BJ (cell line): ENCODE data around the gene RNF175. TPM values are rescaled to one million over a fixed set of nuclear protein-coding genes. Genes with fewer than 3 reads are reported as not detected.

Experiments
- CTCF ChIA-PET: fragments of 350-600 bp; formaldehyde crosslinking; extraction: SDS; loops from one replicate; lab custom pipeline; 2021; ENCODE audit warnings: antibody characterized with exemption, inconsistent platforms; lab: Yijun Ruan, JAX
- POLR2A ChIA-PET: fragments of 300-600 bp; sonication (Branson Sonifier 250); formaldehyde crosslinking; extraction: SDS; loops from one replicate; lab custom pipeline; 2021; ENCODE audit warnings: antibody characterized with exemption; lab: Charles Lee
- DNase-seq: peaks from one replicate; pipeline ENCODE4 v3.0.0-alpha.2; 2011; ENCODE audit warnings: low read depth
- H3K27me3 ChIP-seq: 2 replicates; pipeline ENCODE4 v1.6.0; 2011; ENCODE audit warnings: low read length; ENCODE audit not compliant: control insufficient read depth, insufficient read depth
- H3K36me3 ChIP-seq: 2 replicates; pipeline ENCODE4 v1.5.1; 2011; ENCODE audit warnings: low read length; ENCODE audit not compliant: control insufficient read depth, insufficient read depth
- H3K4me3 ChIP-seq: 2 replicates; pipeline ENCODE4 v1.5.1; 2011; ENCODE audit warnings: low read depth, mild to moderate bottlenecking, control low read depth, low read length
- polyA plus RNA-seq: library from polyadenylated mRNA; depleted of rRNA; stranded (reverse); fragments of >200 nt; gene quantifications from 2 replicates; pipeline ENCODE4 v1.2.3, GENCODE V29; 2011
- TF ChIP-seq, protein P1 (sequence below): IDR thresholded peaks from 2 replicates; pipeline ENCODE4 v1.5.1; 2011; ENCODE audit warnings: low read depth, mild to moderate bottlenecking, control low read depth, inconsistent platforms, low read length, moderate library complexity; ENCODE audit not compliant: insufficient read depth

The RNF175 gene
- polyA plus RNA-seq, 1 experiment: not detected

DNA sequence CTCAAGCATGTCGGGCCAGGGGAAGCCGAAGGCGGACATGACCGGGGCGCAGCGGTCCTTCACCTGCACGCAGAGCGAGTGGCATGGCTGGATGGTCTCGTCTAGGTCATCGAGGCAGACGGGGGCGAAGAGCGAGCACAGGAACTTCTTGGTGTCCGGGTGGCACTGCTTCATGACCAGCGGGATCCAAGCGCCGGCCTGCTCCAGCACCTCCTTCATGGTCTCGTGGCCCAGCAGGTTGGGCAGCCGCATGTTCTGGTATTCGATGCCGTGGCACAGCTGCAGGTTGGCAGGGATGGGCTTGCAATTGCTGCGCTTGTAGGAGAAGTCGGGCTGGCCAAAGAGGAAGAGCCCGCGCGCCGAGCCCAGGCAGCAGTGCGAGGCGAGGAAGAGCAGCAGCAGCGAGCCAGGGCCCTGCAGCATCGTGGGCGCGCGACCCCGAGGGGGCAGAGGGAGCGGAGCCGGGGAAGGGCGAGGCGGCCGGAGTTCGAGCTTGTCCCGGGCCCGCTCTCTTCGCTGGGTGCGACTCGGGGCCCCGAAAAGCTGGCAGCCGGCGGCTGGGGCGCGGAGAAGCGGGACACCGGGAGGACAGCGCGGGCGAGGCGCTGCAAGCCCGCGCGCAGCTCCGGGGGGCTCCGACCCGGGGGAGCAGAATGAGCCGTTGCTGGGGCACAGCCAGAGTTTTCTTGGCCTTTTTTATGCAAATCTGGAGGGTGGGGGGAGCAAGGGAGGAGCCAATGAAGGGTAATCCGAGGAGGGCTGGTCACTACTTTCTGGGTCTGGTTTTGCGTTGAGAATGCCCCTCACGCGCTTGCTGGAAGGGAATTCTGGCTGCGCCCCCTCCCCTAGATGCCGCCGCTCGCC lies 28.8 kb upstream of the RNF175 start, which contains the start of gene SFRP2:
Gene SFRP2 (minus strand): TSS at position 671 of the 864 bp plus-strand sequence. CDS start 248 bp downstream, at position 423.
- Histone ChIP-seq H3K27me3 (peaks cover 48% of the 10 kb centered on the region), H3K36me3 (no peaks in the 10 kb centered on the region), H3K4me3 (no peak within 1 kb of the TSS)
- TF ChIP-seq, protein P1, sequence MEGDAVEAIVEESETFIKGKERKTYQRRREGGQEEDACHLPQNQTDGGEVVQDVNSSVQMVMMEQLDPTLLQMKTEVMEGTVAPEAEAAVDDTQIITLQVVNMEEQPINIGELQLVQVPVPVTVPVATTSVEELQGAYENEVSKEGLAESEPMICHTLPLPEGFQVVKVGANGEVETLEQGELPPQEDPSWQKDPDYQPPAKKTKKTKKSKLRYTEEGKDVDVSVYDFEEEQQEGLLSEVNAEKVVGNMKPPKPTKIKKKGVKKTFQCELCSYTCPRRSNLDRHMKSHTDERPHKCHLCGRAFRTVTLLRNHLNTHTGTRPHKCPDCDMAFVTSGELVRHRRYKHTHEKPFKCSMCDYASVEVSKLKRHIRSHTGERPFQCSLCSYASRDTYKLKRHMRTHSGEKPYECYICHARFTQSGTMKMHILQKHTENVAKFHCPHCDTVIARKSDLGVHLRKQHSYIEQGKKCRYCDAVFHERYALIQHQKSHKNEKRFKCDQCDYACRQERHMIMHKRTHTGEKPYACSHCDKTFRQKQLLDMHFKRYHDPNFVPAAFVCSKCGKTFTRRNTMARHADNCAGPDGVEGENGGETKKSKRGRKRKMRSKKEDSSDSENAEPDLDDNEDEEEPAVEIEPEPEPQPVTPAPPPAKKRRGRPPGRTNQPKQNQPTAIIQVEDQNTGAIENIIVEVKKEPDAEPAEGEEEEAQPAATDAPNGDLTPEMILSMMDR: no peak
- POLR2A ChIA-PET: no interaction called here
- no peak for DNase-seq
- CTCF ChIA-PET: interaction anchor here (1.0 kb wide), 1 partner anchor 519 kb away, joined by 3 read pairs; no protein-coding TSS in a partner anchor

DNA sequence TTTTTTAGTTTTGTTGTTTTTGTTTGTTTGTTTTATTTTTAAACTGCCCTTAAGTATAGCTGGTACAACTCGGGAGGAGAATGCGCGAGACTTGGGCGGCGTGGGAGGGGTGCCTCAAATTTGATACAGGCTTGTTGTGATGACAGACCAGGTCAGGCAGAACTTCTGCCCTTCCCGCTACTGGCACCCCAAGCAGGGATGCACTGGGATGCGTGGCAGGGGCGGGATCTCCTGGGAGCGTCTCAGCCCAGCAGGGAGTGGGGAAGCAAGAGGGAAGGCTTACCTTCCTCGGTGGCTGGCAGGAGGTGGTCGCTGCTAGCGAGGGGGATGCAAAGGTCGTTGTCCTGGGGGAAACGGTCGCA lies 28.2 kb upstream of the RNF175 start:
- Histone ChIP-seq H3K4me3 (no peak overlapping the region), H3K27me3 (peaks cover 45% of the 10 kb centered on the region), H3K36me3 (no peaks in the 10 kb centered on the region)
- TF ChIP-seq, protein P1: no peak
- no peak for DNase-seq
- POLR2A ChIA-PET: no interaction called here
- CTCF ChIA-PET: interaction anchor here (1.0 kb wide), 1 partner anchor 520 kb away, joined by 3 read pairs; no protein-coding TSS in a partner anchor

DNA sequence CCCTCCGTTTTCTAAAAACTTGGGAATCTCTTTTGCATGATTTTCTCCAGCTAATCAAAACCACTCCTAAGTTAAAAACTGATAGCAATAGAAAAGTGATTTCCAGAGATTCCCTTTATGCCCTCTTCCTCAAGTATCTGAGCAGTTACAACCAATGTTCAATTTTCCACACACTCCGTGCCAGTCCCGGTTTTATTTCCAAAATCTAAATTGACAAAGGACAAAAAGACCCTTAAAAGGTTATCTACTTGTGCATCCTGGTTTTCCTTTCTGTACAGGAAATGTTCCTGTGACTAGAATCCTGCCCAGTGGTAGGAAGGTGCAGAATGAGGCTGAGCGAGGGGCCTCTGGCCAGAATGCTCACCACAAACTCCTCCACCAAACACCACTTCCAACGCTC lies 27.8 kb upstream of the RNF175 start:
- CTCF ChIA-PET: interaction anchor here (1.0 to 1.1 kb wide), 2 partner anchors 520 to 526 kb away, joined by 3 read pairs; no protein-coding TSS in a partner anchor
- no peaks in the 10 kb centered on the region for H3K36me3 ChIP-seq
- DNase-seq: no peak
- POLR2A ChIA-PET: interaction anchor here (0.6 kb wide), 1 partner anchor 11 kb away, joined by 3 read pairs; no protein-coding TSS in a partner anchor
- TF ChIP-seq, protein P1: no peak
- peaks cover 42% of the 10 kb centered on the region for H3K27me3 ChIP-seq
- no peak overlapping the region for H3K4me3 ChIP-seq

DNA sequence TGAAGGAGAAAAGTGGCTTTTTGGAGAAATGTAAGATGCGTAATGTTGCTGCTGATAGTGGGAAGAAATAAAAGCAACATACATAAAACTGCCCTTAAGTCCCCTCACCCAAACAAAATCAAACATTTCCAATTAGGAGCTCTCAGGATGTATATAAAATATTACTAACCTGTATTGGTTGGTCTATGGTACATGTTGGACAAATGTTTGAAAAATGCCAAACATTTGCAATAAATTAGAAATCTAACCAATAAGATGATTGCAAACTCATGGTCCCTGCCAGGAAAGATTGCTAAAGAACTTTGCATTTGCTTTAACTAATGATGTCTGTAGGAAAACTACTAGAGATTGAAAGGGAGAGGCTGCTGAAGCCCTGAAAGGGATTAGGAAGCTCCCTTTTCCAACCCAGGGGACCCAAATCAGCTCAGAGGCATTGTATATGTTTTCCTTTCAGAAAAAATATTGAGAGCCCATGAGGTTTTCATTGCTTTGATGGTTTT lies 27.3 kb upstream of the RNF175 start:
- DNase-seq: no peak
- ChIA-PET CTCF (interaction anchor here (1.1 to 1.7 kb wide), 3 partner anchors 22 to 527 kb away, joined by 3 to 6 read pairs (median 4); no protein-coding TSS in a partner anchor), POLR2A (interaction anchor here (0.6 kb wide), 1 partner anchor 11 kb away, joined by 3 read pairs; no protein-coding TSS in a partner anchor)
- Histone ChIP-seq H3K36me3 (no peaks in the 10 kb centered on the region), H3K27me3 (peaks cover 41% of the 10 kb centered on the region), H3K4me3 (no peak overlapping the region)
- TF ChIP-seq, protein P1: no peak
